HG03095 (cell line): Measurements from ENCODE around the gene APOB.

Experiments used
- ATAC-seq: cut with Tn5 transposase; IDR thresholded peaks from one replicate; pipeline ENCODE4 v1.9.1; 2021; ENCODE audit warnings: moderate library complexity; ENCODE audit not compliant: unreplicated experiment

The APOB gene

DNA sequence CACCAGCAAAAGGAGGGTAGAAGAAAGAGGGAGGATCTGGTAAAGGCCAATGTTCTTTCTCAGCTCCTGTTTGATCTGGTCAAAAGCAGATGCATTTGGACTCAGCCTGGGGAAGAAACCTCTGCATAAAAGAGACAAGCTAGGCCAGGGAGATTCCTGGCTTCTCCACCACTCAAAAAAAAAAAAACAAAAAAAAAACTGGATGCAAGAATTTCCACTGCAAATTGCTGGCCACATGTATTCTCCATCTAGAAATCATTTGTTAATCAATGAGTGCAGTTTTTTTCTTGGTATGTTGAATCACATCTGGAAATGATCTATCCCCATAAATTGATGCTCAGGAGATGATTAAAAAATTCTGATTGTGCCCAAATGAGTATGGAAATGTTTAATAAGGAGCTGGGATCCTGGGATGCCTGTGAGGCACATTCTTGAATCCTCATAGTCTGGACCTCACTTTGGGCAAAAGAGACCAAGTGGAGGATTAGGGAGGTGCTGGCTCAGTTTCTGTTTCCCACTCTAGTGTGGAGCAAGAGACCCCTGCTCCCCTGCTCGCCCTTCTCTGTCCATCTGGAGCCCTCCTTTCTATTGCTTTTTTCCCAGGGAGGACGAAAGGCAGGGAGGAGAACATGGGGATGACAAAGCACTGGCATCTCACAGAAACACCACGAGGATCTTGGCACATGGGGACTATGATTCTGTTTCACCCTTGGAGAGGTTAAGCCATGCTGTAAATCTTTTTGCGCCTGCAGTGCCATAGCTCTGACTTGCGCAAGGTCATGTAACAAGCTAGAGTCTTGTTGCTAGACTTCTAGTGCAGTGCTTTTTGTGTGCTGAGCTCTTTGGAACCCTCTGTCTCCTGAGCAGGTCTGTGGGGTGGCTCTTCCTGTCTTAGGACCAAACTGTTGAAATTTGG is 57.6 kb downstream of the APOB start:
- ATAC-seq, result no peak

DNA sequence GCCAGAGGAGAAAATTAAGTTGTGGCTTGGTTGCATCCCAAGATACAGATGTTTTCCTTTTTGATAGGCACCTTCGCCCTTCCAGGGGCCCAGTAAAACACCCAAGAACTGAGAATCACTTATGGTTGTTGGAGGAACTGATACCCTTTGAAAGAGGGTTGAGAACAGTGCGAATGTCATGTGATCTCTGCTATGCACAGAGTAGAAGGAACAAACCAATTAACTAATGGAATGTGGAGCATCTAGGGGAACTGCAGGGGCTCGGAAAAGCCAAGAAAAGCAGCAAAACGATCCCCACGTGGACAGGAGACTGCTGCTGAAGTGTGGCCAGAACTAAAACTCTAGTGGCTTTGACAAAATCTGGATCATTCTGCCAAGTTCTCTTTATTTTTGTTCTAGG is 58.8 kb downstream of the APOB start:
- ATAC-seq, result no peak

DNA sequence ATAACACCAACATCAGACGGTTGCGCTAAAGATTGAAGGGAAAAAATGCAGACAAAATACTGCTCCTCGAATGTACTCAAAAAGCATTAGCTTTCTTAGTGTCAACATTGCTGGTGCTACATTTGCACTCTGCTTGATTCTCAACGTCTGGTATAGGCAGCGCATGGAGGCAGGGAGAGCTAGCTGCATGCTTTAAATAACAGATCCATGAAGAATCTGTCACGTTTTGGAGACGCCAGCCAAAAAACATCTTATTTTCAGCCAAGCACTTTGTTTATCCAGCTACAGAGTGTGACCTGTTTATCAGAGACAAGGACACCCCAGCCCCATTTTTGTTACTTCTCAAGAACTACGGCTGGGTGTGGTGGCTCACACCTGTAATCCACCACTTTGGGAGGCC is 59.5 kb downstream of the APOB start:
- ATAC-seq, result no peak

DNA sequence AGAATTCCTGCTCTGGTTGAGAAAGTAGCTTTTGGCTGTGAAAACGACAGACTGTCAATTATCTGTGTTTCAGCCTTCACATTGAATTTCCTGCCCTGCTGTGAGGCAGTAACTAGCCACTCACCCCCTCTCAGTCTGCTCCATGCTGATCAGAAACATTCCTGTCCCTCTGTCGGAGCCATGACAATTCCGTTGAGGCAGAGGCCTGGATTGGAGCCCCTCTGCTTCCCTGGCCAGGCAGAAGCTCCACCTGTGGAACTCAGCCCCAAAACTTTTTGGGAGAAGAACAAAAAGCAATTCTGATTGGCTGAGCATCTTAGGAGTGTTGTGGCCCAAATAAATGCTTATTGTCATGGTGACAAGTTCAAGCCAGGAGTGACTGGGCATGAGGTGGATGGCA is 60.0 kb downstream of the APOB start:
- ATAC-seq, result no peak

DNA sequence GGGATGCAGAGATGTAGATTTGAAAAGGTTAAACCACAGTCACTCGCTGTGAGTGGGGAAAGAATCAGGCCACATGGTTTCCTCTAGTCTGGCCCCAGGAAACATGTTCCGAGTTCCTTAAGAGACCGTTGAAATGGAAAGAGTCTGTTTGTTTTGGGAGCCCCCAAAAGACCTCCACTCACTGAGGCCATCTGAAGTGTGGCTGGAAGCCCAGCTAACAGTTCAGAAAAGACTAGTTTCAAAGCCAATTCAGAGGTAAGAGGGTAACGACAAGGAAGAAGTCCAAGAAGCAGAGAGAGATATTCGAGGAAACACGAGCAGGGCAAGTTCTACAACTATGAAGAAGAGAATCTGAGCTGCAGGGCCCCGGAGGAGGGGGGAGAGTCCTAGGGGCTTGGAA is 61.0 kb downstream of the APOB start:
- ATAC-seq, result no peak

DNA sequence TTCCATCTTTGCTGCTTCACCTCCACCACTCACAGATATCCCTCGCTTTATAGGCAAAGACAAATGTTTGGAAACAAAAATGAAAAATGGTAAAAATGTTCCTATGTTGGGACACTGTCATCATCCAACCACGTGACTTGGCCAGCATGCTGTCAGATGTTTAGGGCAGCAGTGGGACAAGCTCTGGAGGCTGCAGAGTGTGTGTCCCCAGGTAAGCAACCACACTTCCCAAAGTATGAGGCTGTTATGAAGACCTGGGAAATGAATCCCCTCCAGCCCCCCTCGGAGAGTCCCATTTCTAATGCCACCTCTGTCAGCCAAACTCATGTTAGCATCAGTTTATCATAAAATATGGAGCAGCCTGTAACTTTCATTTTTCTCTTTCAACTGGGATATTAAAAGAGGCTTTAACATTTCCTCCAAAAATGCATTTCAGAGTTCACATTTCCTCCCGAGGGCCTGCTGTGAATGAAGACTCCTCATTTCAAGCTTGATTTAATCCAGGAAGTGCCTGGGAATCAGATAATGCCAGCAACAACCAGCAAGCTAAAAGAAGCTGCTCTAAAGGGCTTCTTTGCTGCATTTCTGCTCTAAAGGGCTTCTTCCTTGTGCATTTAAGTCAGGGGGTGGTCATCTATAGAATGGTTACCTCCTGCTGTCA is 66.2 kb downstream of the APOB start:
- no peak for ATAC-seq

DNA sequence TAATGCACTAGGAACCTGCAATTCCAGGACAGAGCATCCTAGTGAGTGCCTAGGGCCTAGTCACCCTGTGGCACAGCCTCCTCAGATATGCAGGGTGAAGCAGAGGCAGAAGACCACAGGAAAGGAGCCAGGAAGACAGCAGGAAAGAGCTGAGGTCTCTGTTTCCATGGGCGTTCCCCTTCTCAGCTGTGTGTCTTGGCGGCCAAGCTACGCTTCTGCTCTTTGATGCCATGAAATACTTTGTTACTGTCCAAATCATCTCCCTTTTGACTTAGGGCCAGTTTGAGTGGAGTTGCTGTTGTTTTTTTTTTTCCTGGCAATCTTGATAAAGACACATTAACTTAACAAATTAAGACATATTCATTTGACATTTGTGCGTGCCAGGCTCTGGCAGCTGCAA is 67.3 kb downstream of the APOB start:
- ATAC-seq, result no peak

DNA sequence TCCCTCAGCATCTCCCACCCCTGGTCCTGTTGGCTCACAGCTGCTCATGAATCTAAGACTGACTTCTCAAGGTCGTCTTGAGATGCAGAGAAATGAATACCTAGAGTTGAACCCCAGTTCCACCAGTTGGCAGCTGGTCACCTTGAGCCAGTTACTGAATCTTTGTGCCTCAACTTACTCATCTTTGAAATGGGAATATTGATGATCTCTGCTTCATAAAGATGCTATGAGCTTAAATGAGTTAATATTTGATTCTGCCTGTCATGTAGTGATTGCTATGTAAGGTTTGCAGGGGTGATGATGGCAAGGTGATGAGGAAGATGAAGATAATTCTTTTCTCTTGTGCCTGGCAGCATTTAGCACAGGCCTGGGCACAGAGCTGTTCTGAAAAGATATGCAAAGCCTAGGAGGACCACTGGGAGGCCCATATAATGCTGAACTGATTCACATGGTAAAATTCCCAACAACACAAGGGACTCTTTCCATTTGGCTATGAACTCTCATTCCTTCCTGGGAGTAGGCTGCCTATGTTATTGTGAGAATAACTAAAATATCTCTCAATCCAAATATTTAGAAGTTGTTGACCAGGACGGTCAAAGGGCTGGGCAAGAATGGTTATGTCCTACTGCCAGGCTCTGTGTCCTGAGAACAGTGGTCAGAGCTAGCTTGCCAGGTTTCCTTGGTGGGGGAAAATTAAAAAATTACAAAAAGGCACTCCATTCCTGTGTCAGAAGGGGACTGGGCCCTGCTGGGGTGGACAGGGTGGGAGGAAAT is 70.9 kb downstream of the APOB start:
- ATAC-seq, result no peak

DNA sequence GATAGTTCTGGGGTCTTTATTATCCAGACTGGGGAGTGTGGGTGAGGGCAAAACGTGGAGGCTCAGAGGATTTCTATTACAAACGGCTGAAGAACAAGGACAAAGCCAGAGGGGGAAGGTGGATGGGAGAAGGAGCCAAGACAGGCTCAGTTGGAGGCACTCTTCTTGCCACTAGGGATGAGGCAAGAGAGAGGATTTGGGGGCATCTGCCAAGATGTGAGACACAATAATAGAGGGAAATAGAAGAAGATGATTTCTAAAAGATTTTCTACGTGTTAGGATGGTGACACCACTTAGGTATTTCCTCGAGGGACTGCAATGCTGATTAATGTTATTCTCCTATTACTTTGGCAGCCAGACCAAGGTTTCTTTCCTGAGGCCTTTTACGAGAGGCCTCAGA is 71.8 kb downstream of the APOB start:
- ATAC-seq, result no peak

DNA sequence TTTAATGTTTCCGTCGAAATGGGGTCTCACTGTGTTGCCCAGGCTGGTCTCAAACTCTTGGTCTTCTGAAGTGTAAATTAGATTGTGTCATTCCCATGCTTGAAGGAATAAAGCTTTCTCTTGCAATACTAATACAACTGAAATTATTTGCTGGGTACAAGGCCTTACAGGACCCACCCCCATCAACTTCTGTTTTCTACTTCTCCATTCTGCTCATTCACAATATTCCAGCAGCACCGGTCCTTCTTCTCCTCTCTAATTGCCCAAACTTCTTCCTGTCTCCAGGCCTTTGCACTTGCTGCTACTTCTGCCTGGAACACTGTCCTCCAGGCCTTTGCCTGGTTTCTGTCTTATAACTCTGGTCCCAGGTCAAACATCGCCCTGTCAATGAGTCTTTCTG is 73.8 kb downstream of the APOB start:
- ATAC-seq, result no peak

DNA sequence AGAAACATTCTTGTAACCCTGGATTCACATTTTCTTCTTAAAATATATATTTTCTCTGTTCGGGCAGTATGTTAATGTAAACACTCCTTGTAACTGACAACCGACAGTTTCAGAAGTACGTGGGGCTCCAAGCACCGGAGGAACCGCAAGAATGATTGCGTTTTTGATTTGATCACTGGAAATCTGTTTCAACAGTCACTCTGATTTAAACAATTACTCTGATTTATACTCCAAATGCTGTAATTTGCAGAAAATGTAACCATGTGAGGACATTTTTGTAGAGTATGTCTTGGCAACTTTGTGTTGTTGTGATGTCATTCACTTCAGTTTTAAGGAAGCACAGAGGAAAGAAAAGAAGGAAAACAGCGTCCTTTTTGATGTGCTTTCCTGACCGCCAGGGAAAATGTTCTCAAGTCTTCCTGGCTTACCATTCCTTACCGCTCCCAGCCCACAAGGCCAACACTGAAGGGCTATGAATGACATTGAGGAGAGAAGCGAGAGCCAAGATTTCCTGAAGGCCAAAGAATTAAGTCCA is 77.7 kb downstream of the APOB start:
- ATAC-seq, result no peak

DNA sequence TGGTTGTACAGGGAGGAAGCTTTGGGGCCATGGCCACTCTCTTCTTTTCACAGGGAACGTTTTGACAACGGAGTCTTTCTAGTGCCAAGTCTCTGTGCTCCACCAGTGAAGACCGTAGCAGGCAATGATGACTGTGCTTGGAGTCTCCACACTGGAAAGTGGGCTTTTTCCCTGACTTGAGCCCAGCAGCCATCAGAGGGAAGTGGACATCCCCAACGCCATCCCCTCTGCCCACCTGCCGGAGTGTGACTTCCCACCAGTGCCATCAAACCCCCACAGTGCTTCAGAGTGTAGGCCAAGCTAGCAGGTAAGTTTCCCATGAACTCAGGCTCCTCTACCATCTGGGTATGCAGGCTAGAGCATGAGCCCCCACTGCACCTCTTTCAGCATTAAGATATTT is 78.7 kb downstream of the APOB start:
- no peak for ATAC-seq

DNA sequence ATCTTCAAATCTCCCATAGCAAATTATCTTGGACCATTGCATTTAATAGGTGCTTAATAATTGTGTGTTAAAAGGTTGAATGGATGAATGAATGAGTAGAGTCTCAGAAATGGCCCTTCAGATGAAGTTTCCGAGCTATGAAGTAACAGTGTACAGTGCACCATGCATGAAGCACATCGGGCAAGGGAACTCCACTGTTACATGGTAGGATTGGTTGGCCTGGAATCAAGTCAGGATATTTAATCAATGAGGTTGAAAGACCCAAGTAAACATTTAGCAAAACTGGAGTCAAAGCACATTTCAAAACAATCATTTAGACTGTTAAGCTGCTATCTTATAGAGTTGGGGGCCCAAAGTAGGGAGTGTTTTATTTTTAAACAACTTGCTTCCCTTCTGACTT is 80.0 kb downstream of the APOB start:
- no peak for ATAC-seq

DNA sequence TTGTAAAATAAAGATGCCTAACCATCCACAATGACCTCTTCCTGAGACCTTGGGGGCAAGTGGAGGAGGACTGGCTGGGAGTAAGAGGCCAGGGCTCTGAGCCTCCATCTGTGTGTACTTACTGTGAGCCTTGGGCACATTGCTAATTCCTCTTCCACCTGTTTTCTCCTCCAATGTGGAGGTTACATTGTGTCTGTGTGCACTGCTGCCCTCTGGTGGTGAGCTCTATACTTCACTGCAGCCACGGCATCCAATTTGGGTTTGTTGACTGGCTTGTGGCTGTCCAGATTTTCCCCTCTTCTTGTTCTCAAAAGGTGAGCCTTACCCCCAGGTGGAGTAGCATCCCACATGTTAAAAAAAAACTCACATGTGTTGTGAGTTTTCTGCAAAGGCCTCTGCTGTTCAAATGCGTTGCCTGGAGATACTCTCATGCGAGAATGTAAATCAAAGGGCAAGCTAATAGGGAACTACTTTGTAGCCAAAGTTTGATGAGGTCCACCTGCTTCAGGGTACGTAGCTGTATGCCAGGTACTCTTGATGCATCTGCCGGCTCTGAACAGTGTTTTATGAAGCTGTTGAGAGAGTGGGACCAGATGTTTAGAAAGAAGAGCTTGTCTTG is 80.8 kb downstream of the APOB start:
- ATAC-seq, result no peak

DNA sequence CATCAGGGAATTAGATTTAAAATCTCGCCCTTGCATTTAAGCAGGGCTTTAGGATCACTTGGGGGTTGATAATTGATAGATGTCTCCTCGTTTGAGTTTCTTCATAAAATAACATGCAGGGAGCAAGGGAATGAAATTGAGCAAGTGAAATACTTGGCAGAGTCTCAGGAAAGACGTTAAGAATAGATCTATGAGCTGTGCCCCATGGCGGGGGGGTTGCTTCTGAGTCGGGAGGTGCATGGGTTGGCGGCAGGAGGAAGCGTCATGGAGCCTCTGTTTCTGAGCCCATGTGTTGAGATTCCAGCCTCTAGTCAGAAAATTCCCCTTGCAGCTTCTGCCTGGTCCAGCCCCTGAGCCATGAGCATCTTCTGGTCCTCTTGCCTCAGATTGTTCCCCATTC is 82.0 kb downstream of the APOB start:
- ATAC-seq, result no peak

DNA sequence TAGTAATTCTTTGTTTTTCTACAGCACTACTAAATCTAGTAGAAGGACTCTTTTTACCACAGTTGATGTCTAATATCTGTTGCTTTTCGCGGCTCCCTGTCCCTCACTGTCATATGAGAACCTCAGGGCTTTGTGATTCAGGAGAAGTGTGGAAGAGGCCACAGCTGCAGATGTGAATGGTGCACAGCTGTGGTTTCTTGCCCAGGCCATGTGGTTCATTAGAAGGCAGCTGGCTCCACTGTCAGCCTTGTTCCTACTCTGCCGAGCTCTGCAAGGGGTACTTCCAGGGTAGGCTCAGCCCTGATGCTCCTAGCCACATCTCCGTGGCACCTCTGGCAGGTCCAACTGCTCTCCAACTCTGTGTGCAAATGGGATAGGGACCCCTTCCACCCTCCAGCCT is 83.9 kb downstream of the APOB start:
- no peak for ATAC-seq

DNA sequence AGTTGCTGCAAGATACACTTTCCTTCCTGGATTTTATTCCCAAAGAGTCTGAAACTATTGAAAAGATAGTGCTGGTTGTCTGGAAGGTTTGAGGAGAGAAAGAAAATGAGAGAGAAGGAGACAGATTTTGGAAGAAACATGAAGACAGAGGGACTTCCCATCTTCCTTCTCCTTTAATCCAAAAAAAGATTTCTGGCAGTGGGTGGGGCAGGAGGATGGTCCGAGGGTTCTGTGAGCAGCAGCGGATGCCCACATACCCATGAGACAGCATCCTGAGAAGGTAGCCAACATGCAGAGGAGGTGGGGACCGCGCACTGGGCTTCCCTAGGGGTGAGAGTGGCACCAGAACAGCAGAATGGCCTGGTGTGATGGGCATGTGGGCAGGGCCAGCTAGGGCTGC is 84.6 kb downstream of the APOB start:
- no peak for ATAC-seq

DNA sequence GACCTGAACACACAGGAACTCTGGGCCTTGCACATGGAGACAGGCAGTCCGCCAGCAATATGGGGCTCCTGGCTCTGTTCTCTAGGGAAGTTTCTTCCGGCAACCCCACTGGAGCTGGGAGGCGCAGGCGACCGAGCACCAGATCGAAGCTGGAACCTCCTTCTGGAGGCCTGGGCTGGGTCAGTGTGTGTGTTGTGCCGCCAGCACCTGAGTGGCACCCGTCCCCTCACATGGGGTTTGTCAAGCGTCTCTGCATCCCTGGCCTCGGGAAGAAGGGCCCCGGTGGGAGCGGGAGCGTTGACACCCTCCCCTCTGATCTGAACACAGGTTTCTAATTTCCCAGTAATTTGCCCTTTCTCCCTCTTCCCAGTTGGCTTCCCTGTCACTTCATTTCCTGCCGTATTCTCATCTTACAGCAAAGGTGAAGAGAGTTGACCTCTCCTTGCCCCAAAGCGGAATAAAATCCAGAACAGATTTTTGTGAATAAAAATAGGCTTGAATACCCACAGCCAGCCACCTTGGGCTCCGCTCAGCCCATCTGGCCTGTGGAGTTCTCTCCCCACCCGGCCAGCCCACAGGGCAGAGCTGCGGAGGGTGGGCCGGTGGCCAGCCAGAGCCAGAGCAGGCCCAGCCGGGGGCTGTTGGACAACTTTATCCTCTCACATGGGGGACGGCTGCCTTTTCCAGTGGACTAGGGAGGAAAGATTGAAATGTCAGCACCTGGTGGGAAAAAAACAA is 85.9 kb downstream of the APOB start:
- ATAC-seq, result no peak

DNA sequence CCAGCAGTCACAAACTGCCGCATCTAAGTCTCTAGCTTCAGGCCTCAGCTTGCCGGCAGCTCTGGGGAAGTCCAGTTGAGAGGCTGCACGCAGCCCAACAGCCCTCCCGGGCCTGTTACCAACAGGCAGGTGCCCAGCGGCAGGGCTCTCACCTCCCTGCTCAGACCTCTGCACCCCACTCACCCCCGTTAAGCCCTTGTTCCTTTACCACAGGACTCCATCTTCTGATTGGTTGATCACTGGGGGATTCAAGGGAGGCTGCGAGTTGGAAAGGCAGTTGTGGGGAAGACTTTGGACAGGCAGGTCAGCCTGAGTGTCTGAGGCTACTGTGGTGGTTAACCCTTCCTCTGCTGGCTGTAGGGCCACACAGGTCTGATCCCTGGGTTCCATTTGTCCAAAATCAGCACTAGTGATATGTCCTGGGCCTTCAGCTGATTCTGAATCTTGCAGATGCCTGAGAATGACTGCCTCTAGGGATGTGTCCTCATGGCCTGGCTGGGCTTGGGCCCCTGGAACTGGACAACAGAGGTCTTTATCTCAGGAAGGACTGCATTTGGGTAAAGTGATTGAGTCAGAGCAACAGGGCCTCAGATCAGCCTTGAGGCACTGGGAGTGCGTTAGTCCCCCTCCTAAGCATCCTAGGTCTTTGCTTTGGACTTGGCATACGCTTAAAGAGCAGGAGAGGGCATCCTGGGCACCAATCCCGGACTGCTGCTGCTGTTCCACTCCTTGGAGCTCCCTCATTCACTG is 88.4 kb downstream of the APOB start:
- no peak for ATAC-seq
